HG03039 (cell line): ENCODE measurements around the gene BCAR3.
"Not testable (repeated sequence)": the region's sequence is repeated elsewhere in the genome, so short reads cannot be mapped to it uniquely, and the experiment has no call there.

Source experiments
- ATAC-seq: cut with Tn5 transposase; IDR thresholded peaks from one replicate; pipeline ENCODE4 v1.9.1; 2021; ENCODE audit warnings: mild to moderate bottlenecking, moderate library complexity; ENCODE audit not compliant: unreplicated experiment

The BCAR3 gene

GRCh38 chr1:93671099-93671621 lies 10.5 kb downstream of the BCAR3 start:
- no peak for ATAC-seq

- no peak for ATAC-seq
Observed at GRCh38 chr1:93670141-93670540, 11.5 kb downstream of the BCAR3 start.

GRCh38 chr1:93669369-93669768 lies 12.3 kb downstream of the BCAR3 start:
- ATAC-seq: no peak

- no peak for ATAC-seq
Observed at GRCh38 chr1:93668951-93669350, 12.7 kb downstream of the BCAR3 start.

GRCh38 chr1:93668121-93668520 lies 13.5 kb downstream of the BCAR3 start:
- ATAC-seq: no peak

GRCh38 chr1:93667642-93668041 lies 14.0 kb downstream of the BCAR3 start:
- no peak for ATAC-seq

GRCh38 chr1:93666613-93667384 lies 14.8 kb downstream of the BCAR3 start:
- ATAC-seq: no peak

- no peak for ATAC-seq
Observed at GRCh38 chr1:93665015-93665414, 16.6 kb downstream of the BCAR3 start.

- ATAC-seq: no peak
Observed at GRCh38 chr1:93663208-93663614, 18.4 kb downstream of the BCAR3 start.

GRCh38 chr1:93662481-93663207 lies 19.0 kb downstream of the BCAR3 start:
- ATAC-seq: peak; percentile 5

GRCh38 chr1:93661829-93662474 lies 19.7 kb downstream of the BCAR3 start:
- peak; percentile 49 for ATAC-seq

- not testable (repeated sequence) for ATAC-seq
Observed at GRCh38 chr1:93661341-93661740, 20.3 kb downstream of the BCAR3 start.

GRCh38 chr1:93659822-93660503 lies 21.7 kb downstream of the BCAR3 start:
- ATAC-seq: no peak

- no peak for ATAC-seq
Observed at GRCh38 chr1:93658188-93658587, 23.4 kb downstream of the BCAR3 start.

GRCh38 chr1:93656491-93656890 lies 25.1 kb downstream of the BCAR3 start:
- no peak for ATAC-seq

GRCh38 chr1:93653656-93654055 lies 28.0 kb downstream of the BCAR3 start:
- ATAC-seq: no peak

- no peak for ATAC-seq
Observed at GRCh38 chr1:93652323-93652949, 29.2 kb downstream of the BCAR3 start.

- no peak for ATAC-seq
Observed at GRCh38 chr1:93651695-93652094, 29.9 kb downstream of the BCAR3 start.

- not testable (repeated sequence) for ATAC-seq
Observed at GRCh38 chr1:93650159-93650558, 31.5 kb downstream of the BCAR3 start.

- ATAC-seq: no peak
Observed at GRCh38 chr1:93649231-93649630, 32.4 kb downstream of the BCAR3 start.

- ATAC-seq: no peak
Observed at GRCh38 chr1:93648656-93649055, 33.0 kb downstream of the BCAR3 start.
